GM20000 (cell line): ENCODE data around the gene SAT1.

Experiments used
- DNase-seq: peaks from one replicate; pipeline ENCODE4 v3.0.0; 2012; ENCODE audit warnings: low spot score
- CTCF ChIP-seq: IDR thresholded peaks from 2 replicates; pipeline ENCODE4 v1.5.1; 2012; ENCODE audit warnings: mild to moderate bottlenecking, control low read depth; ENCODE audit errors: extremely low read depth, missing control alignments

Gene SAT1

GRCh38 chrX:23821847-23822246, 38.9 kb downstream of the SAT1 start:
- DNase-seq = no peak
- TF ChIP-seq CTCF = no peak

GRCh38 chrX:23822397-23822796, 39.4 kb downstream of the SAT1 start:
- no peak for TF ChIP-seq CTCF
- no peak for DNase-seq

- DNase-seq = no peak
- TF ChIP-seq CTCF = no peak
These were observed 39.9 kb downstream of the SAT1 start for GRCh38 chrX:23822841-23823240.

GRCh38 chrX:23825675-23826074, 42.7 kb downstream of the SAT1 start:
- no peak for TF ChIP-seq CTCF
- DNase-seq = no peak

- DNase-seq = no peak
- TF ChIP-seq CTCF = no peak
These were observed 43.2 kb downstream of the SAT1 start for GRCh38 chrX:23826216-23826615.

- no peak for TF ChIP-seq CTCF
- DNase-seq = no peak
These were observed 43.7 kb downstream of the SAT1 start for GRCh38 chrX:23826653-23827052.

- TF ChIP-seq CTCF = no peak
These were observed 45.9 kb downstream of the SAT1 start for GRCh38 chrX:23828881-23829280.

GRCh38 chrX:23832721-23833120, 49.7 kb downstream of the SAT1 start:
- no peak for DNase-seq
- TF ChIP-seq CTCF = no peak

More at GRCh38 chrX:23828881-23829280, 45.9 kb downstream of the SAT1 start:
- no peak for DNase-seq
